Mononuclear cell (primary cell): Measurements from ENCODE around the gene LNPEP. TPM values are rescaled to one million over a fixed set of nuclear protein-coding genes. Genes with fewer than 3 reads are reported as not detected.

Experiments
- H3K27me3 ChIP-seq: 2 replicates; pipeline ENCODE4 v1.6.0; 2011; ENCODE audit warnings: low read length, control low read depth; ENCODE audit not compliant: insufficient read depth
- H3K4me1 ChIP-seq: 2 replicates; pipeline ENCODE4 v1.5.1; 2011; ENCODE audit warnings: mild to moderate bottlenecking, low read length, control low read depth; ENCODE audit not compliant: insufficient read depth
- H3K4me3 ChIP-seq: 2 replicates; pipeline ENCODE4 v1.5.1; 2011; ENCODE audit warnings: mild to moderate bottlenecking, low read length, moderate library complexity
- H3K9me3 ChIP-seq: 2 replicates; pipeline ENCODE4 v1.5.1; 2011; ENCODE audit warnings: low read depth, mild to moderate bottlenecking, control low read depth, low read length
- total RNA-seq: library from RNA; depleted of rRNA; stranded (reverse); fragments of >200 nt; gene quantifications from one replicate; pipeline ENCODE4 v1.2.3, GENCODE V29; 2012

LNPEP gene
- total RNA-seq, 1 donor: 119 TPM

- H3K9me3 ChIP-seq: no peaks in the 10 kb centered on the region
- no peak overlapping the region for H3K4me3 ChIP-seq
- no peaks in the 10 kb centered on the region for H3K4me1 ChIP-seq
- H3K27me3 ChIP-seq: no peaks in the 10 kb centered on the region
Observed at GRCh38 chr5:97022898-97023297, 87.0 kb downstream of the LNPEP start.

GRCh38 chr5:97026721-97027120 lies 90.8 kb downstream of the LNPEP start:
- H3K27me3 ChIP-seq: no peaks in the 10 kb centered on the region
- no peaks in the 10 kb centered on the region for H3K9me3 ChIP-seq
- no peaks in the 10 kb centered on the region for H3K4me1 ChIP-seq
- H3K4me3 ChIP-seq: no peak overlapping the region

GRCh38 chr5:97037819-97038218 lies 101.9 kb downstream of the LNPEP start:
- Histone ChIP-seq H3K9me3 (no peaks in the 10 kb centered on the region), H3K27me3 (no peaks in the 10 kb centered on the region), H3K4me1 (no peaks in the 10 kb centered on the region), H3K4me3 (no peak overlapping the region)

GRCh38 chr5:97041239-97041638 lies 105.4 kb downstream of the LNPEP start:
- no peaks in the 10 kb centered on the region for H3K27me3 ChIP-seq
- no peaks in the 10 kb centered on the region for H3K4me1 ChIP-seq
- H3K9me3 ChIP-seq: no peaks in the 10 kb centered on the region
- H3K4me3 ChIP-seq: no peak overlapping the region

- Histone ChIP-seq H3K9me3 (no peaks in the 10 kb centered on the region), H3K4me3 (no peak overlapping the region), H3K27me3 (no peaks in the 10 kb centered on the region), H3K4me1 (no peaks in the 10 kb centered on the region)
Observed at GRCh38 chr5:97042996-97043395, 107.1 kb downstream of the LNPEP start.

- Histone ChIP-seq H3K4me1 (no peaks in the 10 kb centered on the region), H3K27me3 (no peaks in the 10 kb centered on the region), H3K4me3 (no peak overlapping the region), H3K9me3 (no peaks in the 10 kb centered on the region)
Observed at GRCh38 chr5:97043511-97043910, 107.6 kb downstream of the LNPEP start.

GRCh38 chr5:97044052-97044451 lies 108.2 kb downstream of the LNPEP start:
- Histone ChIP-seq H3K4me3 (no peak overlapping the region), H3K27me3 (no peaks in the 10 kb centered on the region), H3K9me3 (no peaks in the 10 kb centered on the region), H3K4me1 (no peaks in the 10 kb centered on the region)

GRCh38 chr5:97046270-97046982 lies 110.5 kb downstream of the LNPEP start:
- peaks cover 5% of the 10 kb centered on the region for H3K4me1 ChIP-seq
- no peaks in the 10 kb centered on the region for H3K9me3 ChIP-seq
- no peak overlapping the region for H3K4me3 ChIP-seq
- no peaks in the 10 kb centered on the region for H3K27me3 ChIP-seq

GRCh38 chr5:97047076-97047475 lies 111.2 kb downstream of the LNPEP start:
- Histone ChIP-seq H3K4me3 (no peak overlapping the region), H3K9me3 (no peaks in the 10 kb centered on the region), H3K4me1 (peaks cover 5% of the 10 kb centered on the region), H3K27me3 (no peaks in the 10 kb centered on the region)

GRCh38 chr5:97049175-97049574 lies 113.3 kb downstream of the LNPEP start:
- Histone ChIP-seq H3K4me3 (no peak overlapping the region), H3K9me3 (no peaks in the 10 kb centered on the region), H3K27me3 (no peaks in the 10 kb centered on the region), H3K4me1 (peaks cover 5% of the 10 kb centered on the region)

GRCh38 chr5:97056263-97056662 lies 120.4 kb downstream of the LNPEP start:
- H3K4me1 ChIP-seq: no peaks in the 10 kb centered on the region
- H3K9me3 ChIP-seq: no peaks in the 10 kb centered on the region
- H3K27me3 ChIP-seq: no peaks in the 10 kb centered on the region
- H3K4me3 ChIP-seq: no peak overlapping the region

- Histone ChIP-seq H3K27me3 (no peaks in the 10 kb centered on the region), H3K4me1 (no peaks in the 10 kb centered on the region), H3K9me3 (no peaks in the 10 kb centered on the region), H3K4me3 (no peak overlapping the region)
Observed at GRCh38 chr5:97062046-97062445, 126.2 kb downstream of the LNPEP start.

GRCh38 chr5:97063251-97063650 lies 127.4 kb downstream of the LNPEP start:
- Histone ChIP-seq H3K4me3 (no peak overlapping the region), H3K27me3 (no peaks in the 10 kb centered on the region), H3K4me1 (no peaks in the 10 kb centered on the region), H3K9me3 (no peaks in the 10 kb centered on the region)

- Histone ChIP-seq H3K27me3 (no peaks in the 10 kb centered on the region), H3K4me1 (no peaks in the 10 kb centered on the region), H3K9me3 (no peaks in the 10 kb centered on the region), H3K4me3 (no peak overlapping the region)
Observed at GRCh38 chr5:97065475-97065874, 129.6 kb downstream of the LNPEP start.

GRCh38 chr5:97067296-97067850 lies 131.5 kb downstream of the LNPEP start:
- no peaks in the 10 kb centered on the region for H3K4me1 ChIP-seq
- H3K4me3 ChIP-seq: no peak overlapping the region
- no peaks in the 10 kb centered on the region for H3K9me3 ChIP-seq
- no peaks in the 10 kb centered on the region for H3K27me3 ChIP-seq

GRCh38 chr5:97070234-97070633 lies 134.4 kb downstream of the LNPEP start:
- H3K4me3 ChIP-seq: no peak overlapping the region
- peaks cover 7% of the 10 kb centered on the region for H3K4me1 ChIP-seq
- no peaks in the 10 kb centered on the region for H3K9me3 ChIP-seq
- H3K27me3 ChIP-seq: no peaks in the 10 kb centered on the region
